Activated CD4-positive, alpha-beta T cell treated with anti-CD3 and anti-CD28 coated beads, Interleukin-2, amount 50 U/mL, for 24 hours (primary cell): ENCODE results near the gene ERN1.

Source experiments
- DNase-seq, 2 donors: peaks; one replicate each; pipeline ENCODE4 v3.0.0-alpha.2; 2020; ENCODE audit warnings: low read depth in 1 of 2, low spot score in 1 of 2

ERN1 gene

DNA sequence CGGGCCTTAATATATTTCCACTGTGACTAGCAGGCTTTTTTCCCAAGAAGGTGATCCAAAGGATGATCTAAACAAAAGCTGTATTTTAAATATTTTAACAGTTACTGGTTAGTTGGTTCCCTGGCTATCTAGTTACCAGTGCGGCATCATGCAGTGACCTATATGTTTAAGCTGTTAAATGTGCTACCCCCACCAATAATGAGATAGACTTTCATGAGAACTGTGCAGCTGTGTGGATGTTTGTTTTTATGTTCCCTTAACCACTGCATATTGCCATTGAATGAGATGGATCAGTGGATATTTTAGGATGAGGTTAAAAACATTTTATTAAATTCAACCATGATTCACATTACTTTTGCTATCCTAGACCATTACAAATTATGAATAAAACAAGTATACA, 16.9 kb downstream of the ERN1 start:
- no peak for DNase-seq

DNA sequence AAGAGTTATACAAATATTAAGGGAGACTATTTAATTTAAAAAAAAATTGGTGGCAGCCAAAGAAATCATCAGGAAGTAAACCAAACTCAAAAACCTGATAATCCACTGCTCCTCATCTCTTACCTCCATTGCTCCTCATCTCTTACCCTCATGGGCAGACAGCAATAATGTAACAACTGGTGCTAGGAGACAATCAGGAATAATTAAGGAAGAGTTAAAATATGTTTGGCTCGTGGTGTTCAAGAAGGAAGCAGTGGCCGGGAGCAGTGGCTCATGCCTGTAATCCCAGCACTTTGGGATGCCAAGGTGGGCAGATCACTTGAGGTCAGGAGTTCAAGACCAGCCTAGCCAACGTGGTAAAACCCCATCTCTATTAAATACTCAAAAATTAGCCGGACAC, 18.1 kb downstream of the ERN1 start:
- DNase-seq, result no peak

DNA sequence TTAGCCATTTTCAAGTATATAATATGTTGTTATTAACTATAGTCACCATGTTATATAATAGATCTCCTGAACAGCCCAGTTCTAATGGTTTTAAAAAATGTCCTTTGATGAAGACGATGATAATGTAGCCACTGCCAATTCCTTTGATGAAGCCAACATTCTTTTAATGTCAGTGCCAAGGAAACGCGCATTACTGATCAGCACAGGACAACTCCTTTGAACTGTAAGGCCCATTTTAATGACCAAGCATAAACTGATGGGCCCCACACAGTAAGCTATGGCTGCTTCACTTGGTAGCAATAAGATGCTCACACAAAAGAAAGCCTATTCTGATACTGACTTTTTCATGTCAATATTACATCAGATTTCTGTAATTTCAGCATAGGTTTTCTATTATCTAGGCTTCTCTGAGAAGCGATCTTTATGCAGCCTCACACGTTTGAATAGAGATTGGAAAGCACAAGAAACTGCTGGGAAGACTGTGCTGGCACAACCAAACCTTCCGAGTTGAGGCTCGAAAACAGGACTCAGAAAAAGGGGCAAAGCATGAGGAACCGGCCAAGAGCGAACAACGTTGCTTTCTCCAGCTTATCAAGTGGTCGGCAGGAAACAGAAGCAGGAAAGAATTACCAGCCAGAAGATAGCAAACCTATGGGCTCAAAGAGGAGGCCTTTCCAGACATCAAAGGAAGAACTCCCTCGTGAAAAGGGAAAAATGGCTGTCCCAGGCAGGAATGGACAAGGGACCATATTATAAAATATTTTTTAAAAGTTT, 19.4 kb downstream of the ERN1 start:
- no peak for DNase-seq

DNA sequence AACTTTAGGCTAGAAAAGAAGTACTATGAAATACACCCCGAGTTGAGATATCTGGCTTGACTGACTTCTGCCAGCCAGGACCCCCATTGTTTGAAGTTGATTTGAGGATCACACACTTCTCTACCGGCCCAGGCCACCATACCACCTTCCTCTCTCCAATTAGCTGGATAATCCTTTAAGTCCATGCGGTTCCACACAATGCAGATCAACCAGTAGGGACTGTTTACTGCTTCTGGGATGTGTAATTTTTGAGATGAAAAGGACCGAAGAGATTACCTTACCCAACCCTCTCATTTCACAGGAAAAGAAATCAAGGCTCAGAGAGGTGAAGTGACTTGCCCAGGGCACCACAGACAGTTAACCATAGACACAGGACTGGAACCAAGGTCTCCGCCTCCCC, 20.5 kb downstream of the ERN1 start:
- DNase-seq, result no peak

DNA sequence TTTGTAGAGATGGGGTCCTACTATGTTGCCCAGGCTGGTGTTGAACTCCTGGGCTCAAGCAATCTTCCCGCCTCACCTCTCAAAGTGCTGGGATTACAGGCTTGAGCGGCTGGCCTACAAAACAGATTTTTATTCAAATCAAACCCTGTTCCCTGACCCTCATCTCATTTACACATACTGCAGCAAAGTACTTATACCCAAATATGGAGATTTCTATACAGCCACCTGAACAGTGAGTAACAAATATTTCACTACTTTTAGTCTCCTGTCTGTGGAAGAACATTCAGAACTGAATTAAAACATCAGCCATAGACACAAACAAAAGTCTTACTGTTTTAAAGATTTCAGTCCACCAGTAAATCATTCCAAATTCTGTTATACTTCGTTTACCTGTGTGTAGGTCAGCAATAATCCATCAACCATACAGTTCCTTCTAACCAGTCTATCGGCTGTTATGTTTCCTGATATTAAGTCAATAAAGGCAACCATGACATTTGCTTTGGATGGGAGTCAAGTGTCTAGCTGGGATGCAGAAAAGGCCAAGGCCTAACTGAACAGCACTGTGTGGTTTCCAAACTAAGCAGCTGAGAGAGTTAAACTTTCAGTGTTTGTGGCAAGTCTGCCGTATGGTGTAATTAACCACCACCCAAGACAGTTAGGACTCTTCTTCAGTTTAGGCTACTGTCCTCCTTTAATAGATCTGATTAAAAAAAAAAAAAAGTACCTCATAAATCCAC, 22.3 kb downstream of the ERN1 start:
- no peak for DNase-seq

DNA sequence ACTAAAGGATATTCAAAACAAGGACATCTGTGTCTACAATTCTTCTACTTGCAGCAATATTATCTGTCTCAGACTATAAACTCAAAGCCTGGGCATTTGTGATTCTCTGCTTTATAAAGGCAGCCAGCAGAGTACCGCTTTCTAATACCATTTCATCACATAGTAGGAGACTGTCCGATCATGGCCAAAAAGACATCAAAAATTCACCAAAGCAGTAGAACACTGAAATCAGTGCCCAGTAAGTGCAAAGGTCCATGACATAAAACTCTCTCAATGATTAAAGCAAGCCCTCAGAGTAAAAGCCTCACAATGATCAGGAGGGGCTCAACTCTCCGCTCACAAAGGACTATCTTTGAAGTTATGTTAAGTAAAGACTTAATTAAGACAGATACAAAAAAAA, 23.0 kb downstream of the ERN1 start:
- no peak for DNase-seq

DNA sequence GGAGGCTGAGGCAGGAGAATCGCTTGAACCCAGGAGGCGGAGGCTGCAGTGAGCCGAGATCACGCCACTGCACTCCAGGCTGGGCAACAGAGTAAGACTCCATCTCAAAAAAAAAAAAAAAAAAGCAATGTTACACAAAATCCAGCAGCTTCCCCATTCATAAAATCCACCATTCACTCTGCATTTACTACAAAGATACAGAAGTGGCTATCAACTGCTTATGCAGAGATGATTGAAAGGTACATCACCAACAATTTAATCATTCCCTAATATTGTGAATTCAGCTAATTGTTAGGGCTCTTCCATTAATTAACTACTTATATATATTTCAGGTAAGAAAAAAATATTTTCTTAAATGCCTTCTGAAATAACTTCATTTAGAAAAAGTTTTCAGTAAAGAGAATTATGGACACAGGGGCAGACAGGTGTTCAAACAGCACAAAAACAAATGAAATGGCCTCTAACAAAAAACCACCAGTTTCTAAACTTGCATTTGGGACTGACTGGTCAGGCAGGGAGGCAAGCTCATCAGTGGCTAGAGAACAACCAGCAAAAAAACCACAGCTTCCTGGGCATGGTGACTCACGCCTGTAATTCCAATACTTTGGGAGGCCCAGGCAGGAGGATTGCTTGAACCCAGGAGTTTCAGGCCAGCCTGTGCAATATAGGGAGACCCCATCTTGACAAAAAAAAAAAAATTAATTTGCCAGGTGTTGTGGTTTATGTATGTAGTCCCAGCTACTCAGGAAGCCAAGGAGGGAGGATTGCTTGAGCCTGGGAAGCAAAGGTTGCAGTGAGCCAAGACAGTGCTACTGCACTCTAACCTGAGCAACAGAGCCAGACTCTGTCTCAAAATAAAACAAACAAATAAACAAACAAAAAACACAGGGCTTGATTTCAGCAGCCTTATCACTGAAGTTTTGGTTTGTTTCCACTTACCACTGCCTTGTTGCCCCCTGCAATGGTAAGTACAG, 26.3 kb downstream of the ERN1 start:
- DNase-seq, result no peak

DNA sequence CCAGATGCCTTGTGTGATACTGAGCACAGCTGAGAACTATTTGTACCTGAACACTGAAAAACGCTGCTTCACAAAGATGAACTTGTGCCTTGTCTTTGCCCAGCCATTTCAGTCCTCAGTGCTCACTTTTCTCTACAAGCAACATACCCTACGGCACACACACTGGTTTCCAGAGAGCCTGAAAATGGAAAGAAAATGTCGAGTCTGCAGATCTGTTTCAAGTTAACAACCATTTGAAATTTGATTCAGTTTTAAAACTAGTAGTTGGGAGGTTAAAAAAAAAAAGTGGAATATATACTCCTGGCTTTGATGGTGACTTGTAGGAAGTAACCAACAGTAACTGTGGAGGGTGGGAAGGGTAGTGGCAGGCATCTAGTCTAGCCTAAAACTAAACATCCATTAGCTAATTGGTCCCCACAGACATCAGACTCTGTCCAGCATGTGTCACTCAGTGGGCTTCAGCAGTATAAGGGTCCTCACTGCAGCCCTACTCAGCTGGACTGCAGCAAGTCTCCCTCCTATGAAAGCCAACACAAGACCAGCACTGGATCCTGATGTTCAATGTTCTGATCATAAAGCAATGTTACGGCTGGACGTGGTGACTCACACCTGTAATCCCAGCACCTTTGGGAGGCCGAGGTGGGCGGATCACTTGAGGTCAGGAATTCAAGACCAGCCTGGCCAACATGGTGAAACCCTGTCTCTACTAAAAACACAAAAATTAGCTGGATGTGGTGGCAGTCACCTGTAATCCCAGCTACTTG, 27.1 kb downstream of the ERN1 start:
- DNase-seq, result no peak

DNA sequence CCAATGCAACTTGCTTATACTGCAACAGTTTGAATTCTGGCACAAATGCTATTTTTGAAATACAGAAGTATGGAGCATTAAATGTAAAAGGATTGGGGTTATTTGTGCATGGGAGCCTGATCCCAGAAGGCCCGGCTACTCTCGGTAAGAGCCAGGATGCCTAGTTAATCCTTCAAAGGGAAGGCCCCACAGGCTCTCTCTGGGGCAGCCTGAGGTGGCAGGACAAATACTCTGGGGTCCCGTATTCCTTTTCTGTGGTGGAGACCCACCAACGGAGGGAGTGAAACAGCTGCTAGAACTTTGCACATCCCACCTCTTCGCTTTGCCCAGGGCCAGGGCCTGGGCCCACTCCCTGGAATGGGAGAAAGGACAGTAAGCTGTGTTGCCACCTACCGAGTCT, 30.4 kb downstream of the ERN1 start:
- DNase-seq, result no peak

DNA sequence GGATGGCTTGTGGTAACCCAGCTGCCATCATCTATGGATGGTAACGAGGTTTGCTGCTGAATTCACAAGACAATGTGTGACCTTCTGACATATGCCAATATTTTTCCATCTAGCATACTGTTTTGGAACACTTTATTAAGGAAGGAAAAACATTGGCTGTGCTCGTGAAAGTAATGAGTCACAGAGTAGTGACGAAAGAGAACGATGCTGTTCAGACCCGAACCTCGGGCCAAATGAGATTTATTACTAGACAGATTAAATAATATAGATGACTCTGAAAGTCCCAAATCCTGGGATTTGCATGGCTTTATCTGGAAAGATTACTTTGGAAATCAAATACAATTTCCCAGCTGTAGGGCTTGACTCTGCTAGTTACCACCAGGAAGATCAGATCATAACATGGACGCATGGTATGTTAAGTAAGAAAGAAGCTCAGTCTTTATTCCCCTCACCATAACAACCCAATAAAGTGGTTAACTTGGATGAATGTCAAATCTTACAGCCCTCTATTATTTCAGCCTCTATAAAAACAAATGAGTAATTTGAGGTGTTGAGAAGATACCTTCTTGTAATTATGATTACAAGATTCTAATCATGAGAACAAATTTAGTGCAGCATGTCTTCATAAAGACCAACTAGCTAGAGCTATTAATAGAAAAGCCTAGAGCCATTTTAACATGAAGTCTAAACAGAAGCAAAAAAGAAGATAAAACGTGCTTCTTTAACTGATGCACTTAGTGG, 32.6 kb downstream of the ERN1 start:
- no peak for DNase-seq

DNA sequence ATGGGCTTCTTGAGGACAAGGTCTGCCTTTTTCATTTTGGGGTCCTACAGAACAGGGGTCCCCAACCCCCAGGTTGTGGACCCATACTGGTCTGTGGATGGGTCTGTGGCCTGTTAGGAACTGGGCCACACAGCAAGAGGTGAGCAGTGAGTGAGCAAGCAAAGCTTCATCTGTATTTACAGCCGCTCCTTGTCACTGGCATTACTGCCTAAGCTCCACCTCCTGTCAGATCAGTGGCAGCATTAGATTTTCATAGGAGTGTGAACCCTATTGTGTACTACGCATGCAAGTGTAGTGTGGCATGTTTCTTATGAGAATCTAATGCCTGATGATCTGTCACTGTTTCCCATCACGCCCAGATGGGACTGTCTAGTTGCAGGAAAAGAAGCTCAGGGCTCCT, 33.9 kb downstream of the ERN1 start:
- DNase-seq, result no peak

DNA sequence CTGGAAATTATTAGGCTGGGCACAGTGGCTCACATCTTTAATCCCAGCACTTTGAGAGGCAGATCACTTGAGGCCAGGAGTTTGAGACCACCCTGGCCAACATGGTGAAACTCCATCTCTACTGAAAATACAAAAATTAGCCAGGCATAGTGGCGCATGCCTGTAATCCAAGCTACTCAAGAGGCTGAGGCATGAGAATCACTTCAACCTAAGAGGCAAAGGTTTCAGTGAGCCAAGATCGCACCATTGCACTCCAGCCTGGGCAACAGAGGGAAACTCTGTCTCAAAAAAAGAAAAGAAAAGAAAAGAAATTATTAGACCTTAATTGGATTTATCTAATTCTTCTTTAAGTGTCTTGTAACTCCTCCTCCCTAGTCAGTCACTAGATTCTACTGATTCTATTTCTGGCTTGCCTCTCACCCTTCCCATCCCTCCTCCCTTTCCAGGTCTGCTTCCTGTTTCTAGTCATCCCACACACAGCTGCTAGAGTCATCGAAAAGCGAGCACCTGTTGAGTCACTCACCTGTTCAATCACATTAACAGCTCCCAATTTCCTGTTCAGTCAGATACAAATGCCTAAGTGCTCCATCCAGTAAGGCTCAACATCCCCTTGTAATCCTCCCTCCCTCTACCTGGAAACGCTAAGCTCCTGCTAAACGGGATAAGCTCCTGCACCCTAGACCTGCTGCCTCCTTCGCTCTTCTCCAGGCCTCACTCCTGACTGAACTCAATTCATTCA, 34.6 kb downstream of the ERN1 start:
- DNase-seq, result no peak

DNA sequence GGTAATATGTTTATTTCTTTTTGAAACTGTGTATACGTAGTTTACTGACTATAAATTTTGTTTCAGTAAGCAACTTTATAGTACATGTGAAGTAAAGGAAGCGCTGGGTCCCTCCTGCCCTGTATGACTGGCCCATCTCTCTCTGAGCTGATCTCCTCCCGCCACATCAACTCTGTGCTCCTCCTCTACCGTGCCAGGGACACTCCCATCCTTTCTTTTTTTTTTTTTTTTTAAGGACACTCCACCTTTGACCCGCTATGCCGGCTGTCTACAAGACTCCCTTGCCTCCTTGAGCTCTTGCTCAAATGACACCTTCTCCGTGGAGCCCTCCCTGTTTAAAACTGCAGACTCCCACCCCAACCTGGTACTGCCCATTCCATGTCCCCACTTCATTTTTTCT, 35.5 kb downstream of the ERN1 start:
- DNase-seq, result no peak

DNA sequence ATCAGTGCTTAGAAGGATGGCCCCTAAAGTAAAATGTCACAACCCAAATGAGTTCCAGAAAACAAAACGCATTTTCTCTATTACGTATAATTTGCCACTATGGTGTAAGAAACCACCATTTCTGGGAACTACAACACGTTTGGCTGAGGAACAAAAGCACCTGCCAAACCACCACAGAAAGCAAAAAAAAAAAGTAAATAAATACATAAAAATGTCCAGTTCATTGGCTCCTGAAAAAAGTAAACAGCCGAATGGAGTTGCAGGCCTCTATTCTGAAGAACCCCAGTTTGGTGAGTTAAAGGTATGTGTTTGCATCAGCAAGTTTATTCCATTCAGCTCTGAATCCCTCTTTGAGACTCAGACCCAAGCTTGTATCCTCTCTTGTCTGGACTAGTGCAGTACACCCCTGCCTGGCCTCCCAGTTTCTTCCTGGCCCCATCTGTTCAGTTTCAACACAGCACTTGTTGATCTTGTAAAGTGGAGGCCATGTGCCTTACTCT, 36.9 kb downstream of the ERN1 start:
- DNase-seq, result no peak

DNA sequence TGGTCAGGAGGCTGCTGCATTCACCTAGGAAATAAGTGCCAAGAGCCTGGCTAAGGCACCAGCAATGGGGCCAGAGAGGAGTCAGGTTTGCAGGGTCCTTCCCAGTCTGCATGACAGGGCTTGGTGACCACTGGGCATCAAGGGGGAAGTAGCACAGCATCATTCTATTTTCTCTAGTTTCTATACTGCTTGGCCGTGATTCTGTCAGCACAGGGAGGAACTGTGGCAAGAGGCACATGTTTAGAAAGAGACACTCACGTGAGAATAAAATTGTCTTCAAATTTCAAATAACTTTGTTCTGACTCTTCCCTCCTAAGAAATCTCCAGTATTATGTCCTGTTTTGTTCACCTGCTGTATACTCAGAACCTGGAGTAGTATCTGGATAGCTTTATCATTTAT, 37.8 kb downstream of the ERN1 start:
- no peak for DNase-seq

DNA sequence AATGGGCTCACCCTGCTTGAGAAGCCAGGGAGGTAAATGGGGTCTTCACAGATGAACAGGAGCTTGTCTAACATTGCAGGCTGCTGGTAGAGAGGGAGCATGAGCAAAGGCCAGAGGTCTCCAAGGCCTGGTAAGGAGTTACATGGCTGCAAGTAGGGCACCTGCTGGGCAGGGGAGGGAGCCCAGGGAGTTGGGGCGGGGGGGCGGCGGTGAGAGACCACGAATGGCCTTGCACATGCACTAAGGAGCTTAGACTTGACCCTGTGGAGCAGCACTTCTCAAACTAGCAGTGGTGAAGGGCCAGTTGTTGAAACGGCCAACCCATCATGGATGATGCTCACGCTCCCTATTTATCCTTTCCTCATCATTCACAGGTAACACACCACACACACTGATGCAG, 38.4 kb downstream of the ERN1 start:
- no peak for DNase-seq

DNA sequence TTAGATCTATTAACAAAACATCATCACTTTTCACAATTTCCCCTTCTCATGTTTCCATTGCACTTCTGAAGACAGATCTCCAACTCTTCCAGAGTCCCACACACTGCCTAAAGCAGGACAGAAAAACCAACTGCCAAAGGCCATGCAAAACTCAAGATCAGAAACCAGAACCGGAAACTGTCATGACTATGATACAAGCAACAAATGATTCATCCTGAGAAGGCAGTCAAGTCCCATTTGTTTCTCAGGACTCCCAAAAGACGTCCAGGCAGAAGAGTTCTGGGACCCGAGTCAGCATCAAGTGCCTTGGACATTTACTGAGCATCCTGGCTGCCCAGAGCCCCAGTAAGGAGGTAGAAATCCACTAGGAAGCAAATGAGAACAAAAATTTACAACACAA, 38.8 kb downstream of the ERN1 start:
- no peak for DNase-seq

DNA sequence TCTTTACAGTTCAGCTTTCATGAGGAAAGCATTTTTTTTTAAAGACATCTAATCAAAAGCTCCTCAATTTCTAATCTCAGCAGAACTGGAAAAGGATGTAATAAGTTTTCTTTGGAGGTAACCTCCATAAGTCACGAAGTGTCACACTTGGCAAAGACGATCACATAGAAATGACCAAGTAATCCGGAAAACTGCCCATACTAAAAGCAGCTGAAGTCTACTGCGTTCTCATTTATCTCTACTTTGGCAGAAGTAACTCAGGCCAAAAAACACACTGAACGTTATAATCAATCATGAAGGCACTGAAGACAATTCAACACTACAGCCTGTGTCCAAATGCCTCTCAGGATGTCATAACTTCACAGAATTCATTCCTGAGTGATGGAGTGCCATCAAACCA, 39.8 kb downstream of the ERN1 start:
- no peak for DNase-seq

DNA sequence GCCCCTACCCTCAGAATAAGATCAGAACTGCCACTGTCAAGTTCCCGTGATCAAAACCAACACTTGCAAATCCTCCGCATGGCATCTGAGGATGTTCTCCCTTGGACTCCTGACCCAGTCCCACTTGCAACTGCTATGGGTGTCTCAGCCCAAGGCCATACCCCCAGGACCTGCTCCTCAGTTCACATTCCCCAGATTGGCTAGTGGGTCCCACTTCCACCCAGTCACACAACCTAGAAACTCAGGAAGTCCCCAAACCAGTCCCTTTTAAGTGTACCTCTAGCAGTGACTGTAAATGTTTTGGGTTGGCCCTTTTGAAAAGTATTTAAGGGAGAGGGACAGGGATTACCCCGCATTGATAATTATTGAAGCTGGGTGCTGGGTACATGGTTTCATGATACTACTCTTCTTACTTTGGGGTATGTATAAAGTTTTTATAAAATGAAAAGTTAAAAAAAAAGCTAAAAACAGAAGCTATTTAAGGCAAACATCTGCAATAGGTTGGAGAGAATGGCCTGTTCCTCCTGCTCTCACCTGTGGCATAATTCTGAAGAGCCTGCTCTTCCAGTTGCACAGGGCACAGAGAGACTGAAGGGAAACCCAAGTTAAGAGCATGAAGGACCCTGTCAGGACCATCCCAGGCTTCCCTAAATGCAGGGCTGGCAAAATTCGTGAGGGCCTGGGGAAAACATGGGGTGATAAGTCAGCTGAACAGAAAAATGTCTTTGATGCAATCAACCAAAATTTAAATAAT, 42.5 kb downstream of the ERN1 start:
- DNase-seq, result no peak
